SK-N-SH (cell line): ENCODE data around the gene MAD1L1. TPM values are rescaled to one million over a fixed set of nuclear protein-coding genes. Genes with fewer than 3 reads are reported as not detected.
"Not testable (repeated sequence)": the region's sequence is repeated elsewhere in the genome, so short reads cannot be mapped to it uniquely, and the experiment has no call there.

Experiments
- CTCF ChIA-PET: fragments of 300-600, 350-600 bp; formaldehyde crosslinking; extraction: SDS; loops from one replicate; lab custom pipeline; 2021; lab: Yijun Ruan, JAX
- POLR2A ChIA-PET: fragments of 350-600 bp; sonication (Branson Sonifier 250); formaldehyde crosslinking; extraction: SDS; loops from one replicate; lab custom pipeline; 2020; ENCODE audit warnings: antibody characterized with exemption, inconsistent platforms; lab: Yijun Ruan, JAX
- DNase-seq: peaks from one replicate; pipeline ENCODE4 v3.0.0; 2012
- H2AFZ ChIP-seq: fragments of 200-600 bp; sonication (generic); 2 replicates; pipeline ENCODE4 v1.8.1; 2016; ENCODE audit warnings: antibody characterized with exemption, mild to moderate bottlenecking, low read depth
- H3F3A ChIP-seq: fragments of 200-600 bp; sonication (generic); replicated peaks from 2 replicates; pipeline ENCODE3; 2016; ENCODE audit warnings: antibody characterized with exemption, mild to moderate bottlenecking; ENCODE audit not compliant: insufficient read depth
- H3K27ac ChIP-seq, 2 experiments: fragments of 200-500 bp in 1 of 2; fragments of 200-600 bp in 1 of 2; sonication (Bioruptor generic) in 1 of 2; sonication (generic), shearing (Covaris generic) in 1 of 2; 2 replicates each; pipeline versions ENCODE4 v1.5.1 to v1.6.1; 2014 to 2016; ENCODE audit warnings: low read depth in 2 of 2, inconsistent platforms in 1 of 2, low read length in 1 of 2, mild to moderate bottlenecking in 1 of 2, mixed read lengths in 1 of 2
- H3K27me3 ChIP-seq: fragments of 200-600 bp; sonication (generic), shearing (Covaris generic); 2 replicates; pipeline ENCODE4 v1.6.1; 2016; ENCODE audit warnings: mixed run types; ENCODE audit not compliant: insufficient read depth
- H3K36me3 ChIP-seq, 2 experiments: fragments of 200-500 bp in 1 of 2; fragments of 200-600 bp in 1 of 2; sonication (Bioruptor generic) in 1 of 2; sonication (generic) in 1 of 2; replicated peaks in 1 of 2; 2 replicates each; pipeline versions ENCODE3 to v1.5.1; 2014 to 2016; ENCODE audit warnings: low read length in 1 of 2, mild to moderate bottlenecking in 1 of 2; ENCODE audit not compliant: insufficient read depth in 2 of 2, control insufficient read depth in 1 of 2
- H3K4me1 ChIP-seq, 2 experiments: fragments of 200-500 bp in 1 of 2; fragments of 200-600 bp in 1 of 2; sonication (Bioruptor generic) in 1 of 2; sonication (generic), shearing (Covaris generic) in 1 of 2; 2 replicates each; pipeline versions ENCODE4 v1.5.1 to v1.6.1; 2014 to 2016; ENCODE audit warnings: low read depth in 1 of 2, low read length in 1 of 2, mixed run types in 1 of 2; ENCODE audit not compliant: insufficient read depth in 2 of 2, control insufficient read depth in 1 of 2
- H3K4me2 ChIP-seq: fragments of 200-600 bp; sonication (generic), shearing (Covaris generic); 2 replicates; pipeline ENCODE4 v1.6.1; 2017; ENCODE audit warnings: mixed run types
- H3K4me3 ChIP-seq, 2 experiments: fragments of 200-500 bp in 1 of 2; fragments of 200-600 bp in 1 of 2; sonication (Bioruptor generic) in 1 of 2; sonication (generic), shearing (Covaris generic) in 1 of 2; 2 replicates each; pipeline versions ENCODE4 v1.5.1 to v1.8.1; 2014 to 2016; ENCODE audit warnings: low read depth in 2 of 2, inconsistent platforms in 1 of 2, low read length in 1 of 2, mild to moderate bottlenecking in 1 of 2, mixed read lengths in 1 of 2, moderate library complexity in 1 of 2
- H3K79me2 ChIP-seq: fragments of 200-600 bp; sonication (generic); 2 replicates; pipeline ENCODE4 v1.8.1; 2017; ENCODE audit warnings: mild to moderate bottlenecking; ENCODE audit not compliant: insufficient read depth
- H3K9ac ChIP-seq: fragments of 200-600 bp; sonication (generic); 2 replicates; pipeline ENCODE4 v1.6.1; 2017; ENCODE audit warnings: mixed run types
- H3K9me2 ChIP-seq: fragments of 200-600 bp; sonication (generic); 2 replicates; pipeline ENCODE4 v1.6.1; 2017; ENCODE audit warnings: mixed run types
- H3K9me3 ChIP-seq: fragments of 200-600 bp; sonication (generic); 2 replicates; pipeline ENCODE4 v1.6.1; 2017; ENCODE audit warnings: mixed run types, mild to moderate bottlenecking, moderate library complexity
- H4K20me1 ChIP-seq: fragments of 200-600 bp; sonication (generic); 2 replicates; pipeline ENCODE4 v1.6.1; 2017; ENCODE audit warnings: mild to moderate bottlenecking, mixed run types; ENCODE audit not compliant: insufficient read depth
- CHD2 ChIP-seq: fragments of 150-350 bp; IDR thresholded peaks from 2 replicates; pipeline ENCODE4 v1.6.1; 2018; ENCODE audit warnings: low read length; ENCODE audit not compliant: partially characterized antibody
- GABPA ChIP-seq: IDR thresholded peaks from 2 replicates; pipeline ENCODE4 v1.4.0; 2012; ENCODE audit warnings: low read depth, mild to moderate bottlenecking
- MXI1 ChIP-seq: IDR thresholded peaks from 2 replicates; pipeline ENCODE4 v1.6.1; 2012; ENCODE audit warnings: mild to moderate bottlenecking, low read depth, low read length, improper control_type of control experiment
- POLR2AphosphoS5 ChIP-seq: IDR thresholded peaks from 2 replicates; pipeline ENCODE4 v1.6.1; 2012; ENCODE audit warnings: low read depth, low read length
- SMC3 ChIP-seq: IDR thresholded peaks from 2 replicates; pipeline ENCODE4 v1.6.1; 2012; ENCODE audit warnings: low read depth, low read length, improper control_type of control experiment
- TCF12 ChIP-seq: IDR thresholded peaks from 2 replicates; pipeline ENCODE4 v1.4.0; 2012
- WGBS: methylation state at CpG from one replicate; pipeline ENCODE4 v1.1.6; 2017; ENCODE audit warnings: low lambda C conversion rate; 5-methylcytosine and 5-hydroxymethylcytosine counted together
- polyA plus RNA-seq, 3 experiments: library from polyadenylated mRNA; depleted of rRNA; stranded (reverse); fragments of >200 nt; gene quantifications; 2 replicates each; pipeline ENCODE4 v1.2.3, GENCODE V29; 2012
- TF ChIP-seq, protein P1 (sequence below): fragments of 150-350 bp; IDR thresholded peaks from 2 replicates; pipeline ENCODE4 v1.6.1; 2016; ENCODE audit warnings: mild to moderate bottlenecking, low read depth, low read length
- TF ChIP-seq, protein P2 (sequence below): IDR thresholded peaks from 2 replicates; pipeline ENCODE4 v1.4.0; 2012; ENCODE audit warnings: low read depth

MAD1L1 gene
- polyA plus RNA-seq, 1 of the 3 experiments (the other 2 are of a cell fraction): 46.2 TPM

DNA sequence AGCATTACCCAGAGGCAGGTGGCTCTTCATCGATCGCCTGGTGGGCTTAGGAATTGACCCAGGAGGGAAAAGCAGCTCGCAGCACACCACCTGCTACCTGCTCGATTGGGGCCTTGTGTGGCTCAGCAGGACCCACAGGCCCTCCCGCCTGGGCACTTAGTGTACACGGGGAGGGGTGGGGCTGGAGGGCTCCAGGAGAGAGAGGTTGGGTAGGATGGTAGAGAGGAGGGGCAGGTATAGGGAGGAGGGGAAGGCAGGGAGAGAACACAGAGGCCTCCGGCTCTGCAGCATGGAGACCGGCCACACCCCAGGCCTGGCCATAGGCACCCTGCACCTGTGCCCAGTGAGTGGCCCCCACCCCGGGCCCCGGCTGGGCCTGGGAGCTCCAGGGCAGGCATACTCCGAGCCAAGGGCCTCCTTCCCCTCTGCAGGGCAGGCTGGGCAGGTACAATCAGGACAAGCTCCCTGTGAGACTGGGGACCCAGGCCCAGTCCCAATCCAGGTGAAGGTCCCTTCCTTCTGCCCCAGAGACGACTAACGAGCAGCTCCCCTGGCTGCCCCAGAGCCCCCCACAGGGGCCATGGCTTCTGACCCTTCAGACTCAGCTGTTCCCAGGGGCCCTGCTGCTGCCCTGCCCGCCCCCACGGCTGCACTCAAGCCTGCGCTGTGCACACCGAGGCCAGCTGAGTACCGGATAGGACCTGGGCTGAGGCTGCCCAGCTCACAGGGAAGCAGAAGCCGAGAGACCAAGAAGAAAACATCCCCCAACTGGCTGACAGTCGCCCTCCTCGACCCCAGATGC, 358.0 kb downstream of the MAD1L1 start:
- H3K9me2 ChIP-seq, H3K27me3 ChIP-seq, H3K36me3 ChIP-seq, H4K20me1 ChIP-seq, H3K27ac ChIP-seq, POLR2A ChIA-PET, H3K4me2 ChIP-seq, H3K9ac ChIP-seq, DNase-seq, H3K4me1 ChIP-seq, H2AFZ ChIP-seq, H3F3A ChIP-seq, H3K4me3 ChIP-seq, H3K79me2 ChIP-seq: not testable (repeated sequence)
- CTCF ChIA-PET: interaction anchor here (0.5 to 2.0 kb wide), 3 partner anchors 9 to 116 kb away, joined by 3 to 7 read pairs (median 4); no protein-coding TSS in a partner anchor
- WGBS: 95% methylated on average over 14 of the region's 21 CpGs
- H3K9me3 ChIP-seq: peaks cover 18% of the 10 kb centered on the region; the same call in 1 of the 2 replicates

DNA sequence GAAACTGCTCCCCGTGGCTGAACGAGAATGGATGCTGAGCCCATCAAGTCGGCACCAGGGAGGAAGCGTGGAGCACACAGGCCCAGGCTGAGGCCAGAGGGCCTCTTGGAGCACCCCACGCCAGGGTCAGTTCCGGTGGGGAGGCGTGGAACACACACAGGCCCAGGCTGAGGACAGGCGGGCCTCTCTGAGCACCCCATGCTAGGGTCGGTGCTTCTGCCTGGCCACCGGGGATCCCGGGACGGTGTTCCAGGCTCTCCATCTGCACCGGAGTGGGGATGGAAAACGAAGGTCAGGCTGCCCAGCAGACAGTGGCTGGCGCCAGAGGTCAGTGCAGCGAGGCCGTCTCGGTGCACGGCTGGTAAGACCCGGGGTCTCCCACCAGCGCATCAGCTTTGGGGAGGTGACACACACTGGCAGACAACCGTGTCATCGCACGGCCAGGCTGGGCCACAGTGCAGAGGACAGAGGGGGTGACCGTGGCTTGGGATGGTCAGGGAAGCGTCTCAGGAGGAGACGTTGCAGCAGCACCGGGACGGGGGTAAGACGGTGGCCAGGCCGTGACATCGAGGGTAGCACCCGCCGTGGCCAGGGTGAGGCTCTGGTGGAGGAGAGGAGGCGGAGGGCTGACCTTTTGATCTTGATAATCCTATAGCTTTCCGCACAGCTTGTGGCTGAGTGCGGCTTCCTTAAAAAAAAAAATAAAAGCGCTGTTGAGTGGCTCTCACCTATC, 358.7 kb downstream of the MAD1L1 start:
- Histone ChIP-seq H3K9me3 (peaks cover 18% of the 10 kb centered on the region; the same call in 1 of the 2 replicates), H3F3A (no peaks in the 10 kb centered on the region), H3K4me3 (no peak overlapping the region), H3K27ac (no peak overlapping the region), H3K27me3 (no peaks in the 10 kb centered on the region), H3K9me2 (no peaks in the 10 kb centered on the region), H3K79me2 (no peaks in the 10 kb centered on the region; the same call in 1 of the 2 replicates), H3K9ac (no peak overlapping the region), H2AFZ (no peak overlapping the region), H3K4me1 (peaks cover 0 to 9% of the 10 kb centered on the region in 2 experiments; a peak in 1 of 4 replicates), H3K4me2 (no peak overlapping the region), H4K20me1 (no peaks in the 10 kb centered on the region), H3K36me3 (no peaks in the 10 kb centered on the region)
- DNase-seq: no peak
- no peak for TF ChIP-seq CHD2
- TF ChIP-seq, protein P1, sequence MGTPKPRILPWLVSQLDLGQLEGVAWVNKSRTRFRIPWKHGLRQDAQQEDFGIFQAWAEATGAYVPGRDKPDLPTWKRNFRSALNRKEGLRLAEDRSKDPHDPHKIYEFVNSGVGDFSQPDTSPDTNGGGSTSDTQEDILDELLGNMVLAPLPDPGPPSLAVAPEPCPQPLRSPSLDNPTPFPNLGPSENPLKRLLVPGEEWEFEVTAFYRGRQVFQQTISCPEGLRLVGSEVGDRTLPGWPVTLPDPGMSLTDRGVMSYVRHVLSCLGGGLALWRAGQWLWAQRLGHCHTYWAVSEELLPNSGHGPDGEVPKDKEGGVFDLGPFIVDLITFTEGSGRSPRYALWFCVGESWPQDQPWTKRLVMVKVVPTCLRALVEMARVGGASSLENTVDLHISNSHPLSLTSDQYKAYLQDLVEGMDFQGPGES: no peak
- no peak for TF ChIP-seq GABPA
- no peak for TF ChIP-seq SMC3
- no peak for TF ChIP-seq MXI1
- TF ChIP-seq TCF12: no peak
- TF ChIP-seq, protein P2, sequence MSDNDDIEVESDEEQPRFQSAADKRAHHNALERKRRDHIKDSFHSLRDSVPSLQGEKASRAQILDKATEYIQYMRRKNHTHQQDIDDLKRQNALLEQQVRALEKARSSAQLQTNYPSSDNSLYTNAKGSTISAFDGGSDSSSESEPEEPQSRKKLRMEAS: no peak
- TF ChIP-seq POLR2AphosphoS5: no peak
- CTCF ChIA-PET: interaction anchor here (0.5 to 2.0 kb wide), 3 partner anchors 9 to 115 kb away, joined by 3 to 7 read pairs (median 4); no protein-coding TSS in a partner anchor
- POLR2A ChIA-PET: no interaction called here
- 98% methylated on average over 32 of the region's 38 CpGs for WGBS
